DOHH2 (cell line): ENCODE data around the gene CDK5RAP2.

Experiments
- EZH2phosphoT487 ChIP-seq: fragments of 200-600 bp; sonication (generic); IDR thresholded peaks from 2 replicates; pipeline ENCODE4 v1.6.1; 2017; ENCODE audit warnings: borderline replicate concordance, mild to moderate bottlenecking, antibody characterized with exemption, low read length, moderate library complexity, mixed read lengths
- TF ChIP-seq, protein P1 (sequence below): fragments of 200-600 bp; sonication (generic); IDR thresholded peaks from one replicate; pipeline ENCODE4 v1.5.1; 2014; ENCODE audit warnings: antibody characterized with exemption, mild to moderate bottlenecking, low read depth, low read length; ENCODE audit not compliant: poor library complexity, severe bottlenecking

DNA sequence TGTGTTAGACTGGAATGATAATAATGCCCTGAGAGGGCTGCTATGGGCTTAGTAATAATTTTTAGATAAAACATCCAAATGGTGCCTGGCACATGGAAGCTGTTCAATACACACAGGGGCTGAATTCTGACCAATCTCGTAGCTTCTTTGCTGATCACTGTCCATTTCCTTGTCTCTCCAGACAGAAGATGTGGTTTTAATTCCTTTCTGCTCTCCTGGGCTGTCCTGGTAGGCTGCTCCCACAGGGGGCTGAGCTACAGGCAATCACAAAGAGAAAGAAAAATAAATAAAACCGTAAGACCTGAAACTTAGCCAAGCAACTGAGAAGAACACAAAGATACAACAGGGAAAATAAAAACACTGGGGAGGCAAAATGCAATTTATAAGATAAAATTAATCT lies 136.5 kb downstream of the CDK5RAP2 start:
- TF ChIP-seq EZH2phosphoT487, result no peak
- TF ChIP-seq, protein P1, sequence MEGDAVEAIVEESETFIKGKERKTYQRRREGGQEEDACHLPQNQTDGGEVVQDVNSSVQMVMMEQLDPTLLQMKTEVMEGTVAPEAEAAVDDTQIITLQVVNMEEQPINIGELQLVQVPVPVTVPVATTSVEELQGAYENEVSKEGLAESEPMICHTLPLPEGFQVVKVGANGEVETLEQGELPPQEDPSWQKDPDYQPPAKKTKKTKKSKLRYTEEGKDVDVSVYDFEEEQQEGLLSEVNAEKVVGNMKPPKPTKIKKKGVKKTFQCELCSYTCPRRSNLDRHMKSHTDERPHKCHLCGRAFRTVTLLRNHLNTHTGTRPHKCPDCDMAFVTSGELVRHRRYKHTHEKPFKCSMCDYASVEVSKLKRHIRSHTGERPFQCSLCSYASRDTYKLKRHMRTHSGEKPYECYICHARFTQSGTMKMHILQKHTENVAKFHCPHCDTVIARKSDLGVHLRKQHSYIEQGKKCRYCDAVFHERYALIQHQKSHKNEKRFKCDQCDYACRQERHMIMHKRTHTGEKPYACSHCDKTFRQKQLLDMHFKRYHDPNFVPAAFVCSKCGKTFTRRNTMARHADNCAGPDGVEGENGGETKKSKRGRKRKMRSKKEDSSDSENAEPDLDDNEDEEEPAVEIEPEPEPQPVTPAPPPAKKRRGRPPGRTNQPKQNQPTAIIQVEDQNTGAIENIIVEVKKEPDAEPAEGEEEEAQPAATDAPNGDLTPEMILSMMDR, result no peak
